Mammary epithelial cell (primary cell): Measurements from ENCODE around the gene GPATCH1.

Experiments
- CTCF ChIP-seq, 2 donors: IDR thresholded peaks in 1 of 2; conservative IDR thresholded peaks in 1 of 2; 2 replicates each; pipeline ENCODE4 v1.5.1; 2011 to 2012; ENCODE audit warnings: inconsistent platforms in 2 of 2, low read length in 2 of 2, mild to moderate bottlenecking in 2 of 2, control low read depth in 1 of 2, low read depth in 1 of 2; ENCODE audit not compliant: insufficient read depth in 1 of 2; ENCODE audit errors: extremely low read depth in 1 of 2
- EZH2 ChIP-seq: IDR thresholded peaks from 2 replicates; pipeline ENCODE4 v1.6.1; 2012; ENCODE audit warnings: low read length, inconsistent platforms, borderline replicate concordance

DNA sequence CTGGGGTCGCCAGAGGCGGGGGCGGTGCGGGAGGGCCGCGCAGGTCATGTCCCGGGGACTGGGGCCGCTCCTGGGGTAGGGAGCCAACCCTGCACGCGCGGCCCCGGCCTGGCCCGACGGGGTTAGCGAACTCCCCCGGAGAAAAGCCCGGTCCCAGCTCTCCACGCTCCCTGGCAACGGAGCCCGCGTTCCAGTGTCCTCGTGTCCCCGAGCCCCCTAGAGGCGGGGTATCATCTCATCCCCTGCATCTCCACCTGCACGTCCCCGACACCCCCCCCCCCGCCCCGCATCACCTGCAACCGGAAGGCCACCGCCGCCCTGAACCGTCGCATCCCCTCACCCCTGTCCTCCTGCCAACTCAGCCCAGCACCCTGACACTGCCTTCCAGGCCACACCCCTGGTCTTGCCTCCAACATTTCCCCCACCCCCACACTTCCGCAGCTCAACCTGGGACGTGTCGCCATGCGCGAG lies 53.6 kb downstream of the GPATCH1 start:
- TF ChIP-seq CTCF (conservative IDR thresholded peaks at IDR 0.05 in 1 of 2, IDR thresholded peaks at IDR 0.05 in 1 of 2; ENCODE audit: extremely low read depth in 1 of 2, insufficient read depth in 1 of 2, low read depth in 1 of 2, low read length in 2 of 2) = no peak
- no peak for TF ChIP-seq EZH2
